CD4-positive, alpha-beta T cell treated with Interleukin-17A for 1 hour (primary cell): Measurements from ENCODE around the gene HPSE2.
"Not testable (repeated sequence)": the region's sequence is repeated elsewhere in the genome, so short reads cannot be mapped to it uniquely, and the experiment has no call there.

Experiments used
- DNase-seq: peaks from one replicate; pipeline ENCODE4 v3.0.0-alpha.2; 2020

The HPSE2 gene

GRCh38 chr10:99235658-99236626, at the start of gene HPSE2:
Gene HPSE2 (minus strand): TSS chr10:99235852.
- DNase-seq, result no peak

GRCh38 chr10:99280472-99280871, 44.8 kb upstream of the HPSE2 start:
- no peak for DNase-seq

GRCh38 chr10:99279626-99280111, 44.0 kb upstream of the HPSE2 start:
- no peak for DNase-seq

GRCh38 chr10:99276848-99277486, 41.3 kb upstream of the HPSE2 start:
- DNase-seq, result no peak

GRCh38 chr10:99266383-99266782, 30.7 kb upstream of the HPSE2 start:
- DNase-seq, result no peak

- DNase-seq, result no peak
Observed at GRCh38 chr10:99248824-99249223, 13.2 kb upstream of the HPSE2 start.

- DNase-seq, result not testable (repeated sequence)
Observed at GRCh38 chr10:99247893-99248292, 12.2 kb upstream of the HPSE2 start.

GRCh38 chr10:99236627-99237309, 1.1 kb upstream of the HPSE2 start:
- DNase-seq, result no peak

GRCh38 chr10:99234791-99235657, 628 bp downstream of the HPSE2 start:
- DNase-seq, result peak; percentile 4

- DNase-seq, result peak; percentile 14
Observed at GRCh38 chr10:99234041-99234790, 1.4 kb downstream of the HPSE2 start.

- DNase-seq, result no peak
Observed at GRCh38 chr10:99233689-99234037, 2.0 kb downstream of the HPSE2 start.

GRCh38 chr10:99233000-99233688, 2.5 kb downstream of the HPSE2 start:
- DNase-seq, result no peak

- no peak for DNase-seq
Observed at GRCh38 chr10:99232360-99232999, 3.2 kb downstream of the HPSE2 start.

- DNase-seq, result no peak
Observed at GRCh38 chr10:99224766-99225165, 10.9 kb downstream of the HPSE2 start.

GRCh38 chr10:99207340-99207739, 28.3 kb downstream of the HPSE2 start:
- no peak for DNase-seq

GRCh38 chr10:99203310-99203709, 32.3 kb downstream of the HPSE2 start:
- no peak for DNase-seq

GRCh38 chr10:99172950-99173349, 62.7 kb downstream of the HPSE2 start:
- DNase-seq, result no peak

- no peak for DNase-seq
Observed at GRCh38 chr10:99172128-99172738, 63.4 kb downstream of the HPSE2 start.

GRCh38 chr10:99170116-99170675, 65.5 kb downstream of the HPSE2 start:
- DNase-seq, result no peak

GRCh38 chr10:99161165-99161564, 74.5 kb downstream of the HPSE2 start:
- no peak for DNase-seq
